ENCODE results near the gene FAM135A. TPM values are rescaled to one million over a fixed set of nuclear protein-coding genes. Genes with fewer than 3 reads are reported as not detected.

FAM135A gene
- total and polyA plus RNA-seq, 2 of the 4 experiments (the other 2 are of a cell fraction) = 2.2 to 7.9 TPM

- no peaks in the 10 kb centered on the region for H4K20me1 ChIP-seq (ENCODE audit: insufficient read depth, low read length)
- H2AFZ ChIP-seq (replicated peaks; ENCODE audit: low read length, poor library complexity) = no peak overlapping the region
- no peak overlapping the region for H3K23ac ChIP-seq (ENCODE audit: low read depth, low read length)
- intact Hi-C loops (cut with micrococcal nuclease) (loop anchor here (5.0 kb wide), 2 partner anchors 138 to 408 kb away; partner anchors contain the start of gene B3GAT2), in situ Hi-C loops (cut with MboI; ENCODE audit: low sequenced_read_pairs) (no loop called here), dilution Hi-C loops (cut with HindIII; ENCODE audit: low sequenced_read_pairs, unreplicated experiment) (no loop called here)
- H3K27ac ChIP-seq (ENCODE audit: insufficient read depth, low read length) = no peak overlapping the region
- no peak overlapping the region for H4K5ac ChIP-seq (ENCODE audit: low read depth, low read length)
- no peak overlapping the region for H3K4me3 ChIP-seq (ENCODE audit: insufficient read depth, low read depth, low read length)
- no peak overlapping the region for H3K9ac ChIP-seq (ENCODE audit: low read depth, low read length)
- no peak overlapping the region for H3K4ac ChIP-seq (ENCODE audit: low read depth, low read length)
- H2BK15ac ChIP-seq (ENCODE audit: low read depth, low read length) = no peak overlapping the region
- BruUV-seq (replicated peaks) = no TSS peak
- H4K91ac ChIP-seq (ENCODE audit: insufficient read depth, low read depth, low read length) = no peak overlapping the region
- ATAC-seq (ENCODE audit: low read depth) = no peak
- H2AK9ac ChIP-seq (replicated peaks; ENCODE audit: low read depth, low read length, poor library complexity) = no peak overlapping the region
- no peaks in the 10 kb centered on the region for H3K36me3 ChIP-seq (ENCODE audit: control insufficient read depth, insufficient read depth, low read length)
- no peaks in the 10 kb centered on the region for H3K79me1 ChIP-seq (ENCODE audit: low read depth in 1 of 2, low read length in 2 of 2)
- no peak overlapping the region for H3K18ac ChIP-seq (ENCODE audit: low read depth, low read length)
- ChIA-PET CTCF (no interaction called here), POLR2A (ENCODE audit: unreplicated experiment) (no interaction called here)
- H2BK120ac ChIP-seq (ENCODE audit: low read depth, low read length) = no peak overlapping the region
- no peak overlapping the region for H3K56ac ChIP-seq (ENCODE audit: extremely low read depth, insufficient read depth, low read length)
- H2BK5ac ChIP-seq (ENCODE audit: low read depth, low read length, poor library complexity, severe bottlenecking) = no peak overlapping the region
- TF ChIP-seq ELK1 (IDR thresholded peaks at IDR 0.05; ENCODE audit: borderline replicate concordance, low read depth, low read length) (no peak), BHLHE40 (IDR thresholded peaks at IDR 0.05; ENCODE audit: low read depth, low read length) (no peak), MAFK (IDR thresholded peaks at IDR 0.05; ENCODE audit: low read depth, low read length) (no peak), RCOR1 (IDR thresholded peaks at IDR 0.05; ENCODE audit: insufficient replicate concordance, low read length) (no peak), NFE2L2 (IDR thresholded peaks at IDR 0.05; ENCODE audit: low read depth, low read length) (no peak), CTCF (conservative IDR thresholded peaks at IDR 0.05; ENCODE audit: low read depth, low read length) (no peak), MXI1 (IDR thresholded peaks at IDR 0.05; ENCODE audit: borderline replicate concordance, low read depth, low read length) (no peak), USF2 (IDR thresholded peaks at IDR 0.05; ENCODE audit: low read depth, low read length) (no peak), RAD21 (IDR thresholded peaks at IDR 0.05; ENCODE audit: low read length) (no peak), RFX5 (IDR thresholded peaks at IDR 0.05; ENCODE audit: low read depth, low read length) (no peak), CHD1 (IDR thresholded peaks at IDR 0.05; ENCODE audit: low read depth, low read length) (no peak), FOS (IDR thresholded peaks at IDR 0.05; ENCODE audit: low read depth, low read length) (no peak)
- no peak overlapping the region for H2AK5ac ChIP-seq (ENCODE audit: low read depth, low read length)
- DNase-seq = peak; percentile 3
- no peaks in the 10 kb centered on the region for H3K9me1 ChIP-seq (ENCODE audit: insufficient read depth, low read length)
- H3K4me2 ChIP-seq (ENCODE audit: low read depth, low read length) = no peak overlapping the region
- no peak overlapping the region for H3K14ac ChIP-seq (replicated peaks; ENCODE audit: low read depth, low read length)
- H2BK20ac ChIP-seq (ENCODE audit: low read depth, low read length) = no peak overlapping the region
- no peaks in the 10 kb centered on the region for H3K4me1 ChIP-seq (ENCODE audit: control insufficient read depth, insufficient read depth, low read length)
- no peak overlapping the region for H4K8ac ChIP-seq (ENCODE audit: low read depth in 2 of 2, low read length in 2 of 2)
- no peaks in the 10 kb centered on the region for H3K27me3 ChIP-seq (ENCODE audit: control insufficient read depth, insufficient read depth, low read length)
- no peaks in the 10 kb centered on the region for H3K9me3 ChIP-seq (ENCODE audit: control insufficient read depth, insufficient read depth, low read length)
Observed at GRCh38 chr6:70549327-70549726, 136.0 kb downstream of the FAM135A start.

Measured in IMR-90 (cell line).